HepG2 (cell line): ENCODE results near the gene DLG2.

Experiments
- NR3C1 ChIP-seq: sonication (generic); formaldehyde crosslinking; IDR thresholded peaks from 2 replicates; pipeline ENCODE4 v1.4.0; 2020; ENCODE audit warnings: missing genetic modification reagents
- RAD21 ChIP-seq: fragments of 450-650 bp; formaldehyde crosslinking; IDR thresholded peaks from 2 replicates; pipeline ENCODE4 v1.5.0; 2020; ENCODE audit warnings: mild to moderate bottlenecking
- SMC3 ChIP-seq: IDR thresholded peaks from 2 replicates; pipeline ENCODE4 v1.6.1; 2011; ENCODE audit warnings: low read length, improper control_type of control experiment
- ZNF747 ChIP-seq: sonication (generic); formaldehyde crosslinking; IDR thresholded peaks from 2 replicates; pipeline ENCODE4 v1.8.1; 2023; ENCODE audit warnings: missing genetic modification reagents, mild to moderate bottlenecking, borderline replicate concordance

- TF ChIP-seq NR3C1 (CRISPR knock-in tag) (no peak), SMC3 (no peak), ZNF747 (CRISPR knock-in tag) (no peak), RAD21 (CRISPR knock-in tag) (no peak)
These were observed 971.4 kb downstream of the DLG2 start for GRCh38 chr11:84655712-84656111.
